Measurements from ENCODE around the gene SLCO2B1. TPM values are rescaled to one million over a fixed set of nuclear protein-coding genes. Genes with fewer than 3 reads are reported as not detected.

SLCO2B1 gene
- total and polyA plus RNA-seq, 2 of the 8 experiments (the other 6 are each of a cell fraction or from before 2014, with no cell fraction given): 0.03 TPM; not detected in 1

GRCh38 chr11:75193271-75193670 is 42.4 kb downstream of the SLCO2B1 start (continued):
- TF ChIP-seq GABPA (IDR thresholded peaks at IDR 0.05; ENCODE audit: borderline replicate concordance, insufficient read depth, low read length) (no peak), CHD1 (IDR thresholded peaks at IDR 0.05; ENCODE audit: low read depth, low read length) (no peak), BACH1 (IDR thresholded peaks at IDR 0.05; ENCODE audit: low read length) (no peak)

Data from H1 (cell line).